ENCODE measurements around the gene PRKAG2. TPM values are rescaled to one million over a fixed set of nuclear protein-coding genes. Genes with fewer than 3 reads are reported as not detected.

The PRKAG2 gene
- total and polyA plus RNA-seq, 4 donors: 36.7 to 46.1 (median 40.0) TPM

DNA sequence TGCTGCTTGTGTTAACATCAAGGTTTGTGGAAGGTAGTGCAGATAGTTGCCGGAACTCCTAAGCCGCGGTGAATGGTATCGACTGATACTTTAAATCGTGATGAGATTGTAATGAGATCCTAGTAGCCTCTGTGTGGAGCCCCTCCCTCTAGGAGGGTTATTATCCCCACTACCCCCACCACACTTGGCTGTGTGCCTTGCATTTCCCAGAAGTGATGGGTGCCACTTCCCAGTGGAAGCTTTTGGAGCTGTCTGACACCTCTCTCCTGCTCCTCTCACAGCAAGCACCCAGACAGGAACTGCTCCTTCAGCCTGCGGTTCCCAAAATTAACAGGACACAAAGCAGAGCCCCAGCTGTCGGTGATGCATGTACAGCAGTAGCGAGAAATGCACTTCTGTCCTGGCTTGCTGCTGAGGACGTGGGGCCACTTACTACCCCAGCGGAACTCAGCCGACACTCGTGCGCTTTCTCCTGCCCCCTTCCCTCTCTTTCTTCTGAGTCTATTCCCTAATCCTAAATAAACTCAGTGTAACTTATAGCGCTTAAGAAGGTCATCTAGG is 52.5 kb downstream of the PRKAG2 start:
- H3K27ac ChIP-seq (ENCODE audit: low read depth, low read length): no peak overlapping the region
- WGBS (ENCODE audit: insufficient coverage): 69% methylated on average over 10 of the region's 14 CpGs
- peak in 1 of 6 donors; percentile 27 for DNase-seq (ENCODE audit: low read depth in 4 of 6, low spot score in 6 of 6)

DNA sequence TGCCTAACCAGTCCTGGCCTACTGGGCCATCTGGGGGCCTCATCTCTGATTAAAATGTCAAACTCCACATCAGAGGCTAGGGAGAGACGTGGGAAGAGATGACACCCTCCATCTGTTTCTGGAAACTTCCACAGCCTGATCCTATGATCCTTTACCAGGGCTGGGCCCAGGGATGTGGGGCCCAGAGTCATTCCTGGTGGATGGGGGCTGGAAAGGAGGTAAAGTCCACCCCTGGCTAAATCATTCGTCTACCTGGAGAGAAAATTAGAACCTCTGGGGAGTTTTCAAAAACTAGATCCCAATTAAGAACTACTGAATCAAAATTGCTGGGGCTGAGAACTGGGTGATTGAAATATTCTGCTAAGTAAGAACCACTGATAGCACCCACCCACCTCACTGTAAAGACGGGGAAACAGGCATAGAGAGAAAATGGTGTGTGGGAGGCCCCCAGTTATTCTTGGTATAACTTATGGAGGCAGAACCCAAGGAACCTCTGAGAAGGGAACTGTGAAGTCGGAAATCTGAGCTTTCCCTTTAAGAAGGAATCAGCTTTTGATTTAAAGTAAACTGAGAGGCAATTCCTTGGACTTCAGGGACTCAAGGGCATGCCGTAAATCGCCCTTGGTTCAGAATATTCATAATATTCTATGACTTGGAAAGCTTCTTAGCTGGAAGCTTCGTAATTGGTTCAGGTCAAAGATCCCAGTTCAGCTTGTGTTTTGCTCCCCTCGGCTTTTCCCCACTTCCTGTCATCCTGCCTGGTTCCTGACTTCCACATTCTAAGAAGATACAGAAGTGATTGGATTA is 53.1 kb downstream of the PRKAG2 start:
- WGBS (ENCODE audit: insufficient coverage): 65% methylated on average over 3 of the region's 8 CpGs
- no peaks in the 10 kb centered on the region for H3K27me3 ChIP-seq (ENCODE audit: control insufficient read depth, insufficient read depth, low read length)
- H3K4me1 ChIP-seq (ENCODE audit: control insufficient read depth, insufficient read depth, low read length): peaks cover 26% of the 10 kb centered on the region
- no peaks in the 10 kb centered on the region for H3K9me3 ChIP-seq (ENCODE audit: control insufficient read depth, insufficient read depth, low read length)
- H3K4me3 ChIP-seq (ENCODE audit: low read depth, low read length): no peak overlapping the region
- peak in 1 of 6 donors; percentile 20 for DNase-seq (ENCODE audit: low read depth in 4 of 6, low spot score in 6 of 6)
- no peaks in the 10 kb centered on the region for H3K36me3 ChIP-seq (ENCODE audit: control insufficient read depth, insufficient read depth, low read length)
- no peak overlapping the region for H3K27ac ChIP-seq (ENCODE audit: low read depth, low read length)

More for the DNA sequence above, 52.5 kb downstream of the PRKAG2 start:
- Histone ChIP-seq H3K36me3 (ENCODE audit: control insufficient read depth, insufficient read depth, low read length) (no peaks in the 10 kb centered on the region), H3K27me3 (ENCODE audit: control insufficient read depth, insufficient read depth, low read length) (no peaks in the 10 kb centered on the region), H3K9me3 (ENCODE audit: control insufficient read depth, insufficient read depth, low read length) (no peaks in the 10 kb centered on the region), H3K4me3 (ENCODE audit: low read depth, low read length) (no peak overlapping the region), H3K4me1 (ENCODE audit: control insufficient read depth, insufficient read depth, low read length) (peaks cover 20% of the 10 kb centered on the region)

DNA sequence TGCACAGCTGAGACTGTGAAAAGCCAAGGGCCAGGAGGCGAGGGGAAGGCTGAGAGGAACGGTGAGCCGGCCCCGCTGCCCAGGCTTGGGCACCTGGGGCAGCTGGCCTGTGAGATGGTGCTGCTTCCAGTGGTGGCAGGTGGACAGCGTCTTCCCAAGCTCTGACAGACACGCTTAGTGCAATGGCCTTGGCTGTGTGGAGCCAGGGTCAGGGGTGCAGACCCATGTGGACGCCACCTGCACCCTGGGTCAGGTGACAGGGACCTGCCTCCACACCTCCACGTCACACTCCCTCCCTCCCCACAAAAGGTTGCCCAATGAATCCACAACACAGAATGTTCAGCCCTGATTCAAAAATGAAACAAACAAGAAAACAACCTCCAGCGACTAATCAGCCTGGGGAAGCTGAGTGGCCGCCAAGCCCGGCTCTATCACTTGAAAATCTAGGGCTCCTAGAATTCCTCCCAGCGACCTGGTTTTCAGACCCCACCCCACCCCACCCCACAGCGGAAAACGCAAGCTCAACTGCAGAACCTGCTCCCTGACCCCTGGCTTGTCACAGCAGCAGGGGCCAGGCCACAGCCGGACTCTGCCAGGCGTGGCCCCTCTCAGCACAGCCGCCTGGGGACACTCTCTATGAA is 54.3 kb downstream of the PRKAG2 start:
- Histone ChIP-seq H3K36me3 (ENCODE audit: control insufficient read depth, insufficient read depth, low read length) (no peaks in the 10 kb centered on the region), H3K27ac (ENCODE audit: low read depth, low read length) (no peak overlapping the region), H3K27me3 (ENCODE audit: control insufficient read depth, insufficient read depth, low read length) (no peaks in the 10 kb centered on the region), H3K4me3 (ENCODE audit: low read depth, low read length) (no peak overlapping the region), H3K9me3 (ENCODE audit: control insufficient read depth, insufficient read depth, low read length) (no peaks in the 10 kb centered on the region), H3K4me1 (ENCODE audit: control insufficient read depth, insufficient read depth, low read length) (peaks cover 31% of the 10 kb centered on the region)
- DNase-seq (ENCODE audit: low read depth in 4 of 6, low spot score in 6 of 6): no peak
- 77% methylated on average over 16 of the region's 17 CpGs for WGBS (ENCODE audit: insufficient coverage)

DNA sequence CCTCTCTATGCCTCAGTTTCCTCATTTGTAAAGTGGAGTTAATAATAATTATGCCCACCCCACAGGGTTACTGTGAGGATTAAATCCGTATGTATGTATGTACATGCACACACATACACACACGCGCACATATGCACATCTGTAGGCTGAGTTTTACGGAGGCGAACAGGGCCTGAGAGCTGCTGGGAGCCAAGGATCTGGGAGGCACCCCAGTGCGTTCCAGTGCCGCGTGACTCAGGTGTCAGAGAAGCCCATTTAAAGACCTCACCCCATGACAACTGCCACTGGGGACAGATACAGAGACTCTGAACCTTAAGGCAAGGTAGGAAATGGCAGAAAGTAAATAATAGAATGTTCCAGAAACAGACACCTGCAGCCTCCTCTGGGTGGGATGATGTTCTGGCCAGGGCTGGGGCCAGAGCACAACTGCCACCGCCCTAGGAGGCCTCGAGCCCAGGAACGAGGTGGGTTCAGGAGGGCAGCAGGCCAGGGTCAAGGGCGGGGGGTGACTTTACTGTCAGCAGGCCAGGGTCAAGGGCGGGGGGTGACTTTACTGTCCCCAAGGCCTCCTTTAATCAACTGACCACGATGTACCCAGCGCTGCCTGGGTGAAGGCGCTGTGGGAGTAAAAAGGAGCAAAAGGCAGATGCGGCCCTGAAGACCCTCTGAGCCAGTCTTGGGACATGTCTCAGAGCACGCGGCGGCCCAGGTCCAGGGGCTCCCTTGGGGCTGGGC is 54.9 kb downstream of the PRKAG2 start:
- H3K9me3 ChIP-seq (ENCODE audit: control insufficient read depth, insufficient read depth, low read length): no peaks in the 10 kb centered on the region
- no peak overlapping the region for H3K4me3 ChIP-seq (ENCODE audit: low read depth, low read length)
- H3K36me3 ChIP-seq (ENCODE audit: control insufficient read depth, insufficient read depth, low read length): no peaks in the 10 kb centered on the region
- DNase-seq (ENCODE audit: low read depth in 4 of 6, low spot score in 6 of 6): no peak
- peaks cover 35% of the 10 kb centered on the region for H3K4me1 ChIP-seq (ENCODE audit: control insufficient read depth, insufficient read depth, low read length)
- H3K27me3 ChIP-seq (ENCODE audit: control insufficient read depth, insufficient read depth, low read length): no peaks in the 10 kb centered on the region
- H3K27ac ChIP-seq (ENCODE audit: low read depth, low read length): no peak overlapping the region
- 78% methylated on average over 15 of the region's 20 CpGs for WGBS (ENCODE audit: insufficient coverage)

DNA sequence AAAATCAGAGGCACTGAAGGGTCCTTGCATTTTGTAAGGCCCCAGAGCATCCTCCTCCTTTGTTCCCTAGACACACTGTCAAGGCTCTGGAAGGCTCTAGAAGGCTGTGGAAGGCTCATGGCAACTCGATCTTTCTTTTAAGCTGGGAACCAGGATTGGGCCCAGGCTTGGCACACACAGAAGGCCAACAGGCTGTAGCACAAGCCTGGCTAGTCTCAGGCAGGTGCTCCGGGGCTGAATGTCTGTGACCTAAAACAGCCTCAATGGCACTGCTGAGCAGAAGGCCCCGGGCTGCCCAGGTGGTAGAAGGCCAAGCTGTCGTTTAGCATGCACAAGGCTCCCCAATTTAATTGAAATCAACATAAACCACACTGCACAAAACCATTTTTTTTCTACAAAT is 55.7 kb downstream of the PRKAG2 start:
- H3K27ac ChIP-seq (ENCODE audit: low read depth, low read length): no peak overlapping the region
- no peaks in the 10 kb centered on the region for H3K9me3 ChIP-seq (ENCODE audit: control insufficient read depth, insufficient read depth, low read length)
- no peak overlapping the region for H3K4me3 ChIP-seq (ENCODE audit: low read depth, low read length)
- DNase-seq (ENCODE audit: low read depth in 4 of 6, low spot score in 6 of 6): no peak
- no peaks in the 10 kb centered on the region for H3K36me3 ChIP-seq (ENCODE audit: control insufficient read depth, insufficient read depth, low read length)
- peaks cover 39% of the 10 kb centered on the region for H3K4me1 ChIP-seq (ENCODE audit: control insufficient read depth, insufficient read depth, low read length)
- WGBS (ENCODE audit: insufficient coverage): 74% methylated on average over 4 of the region's 4 CpGs
- H3K27me3 ChIP-seq (ENCODE audit: control insufficient read depth, insufficient read depth, low read length): no peaks in the 10 kb centered on the region

DNA sequence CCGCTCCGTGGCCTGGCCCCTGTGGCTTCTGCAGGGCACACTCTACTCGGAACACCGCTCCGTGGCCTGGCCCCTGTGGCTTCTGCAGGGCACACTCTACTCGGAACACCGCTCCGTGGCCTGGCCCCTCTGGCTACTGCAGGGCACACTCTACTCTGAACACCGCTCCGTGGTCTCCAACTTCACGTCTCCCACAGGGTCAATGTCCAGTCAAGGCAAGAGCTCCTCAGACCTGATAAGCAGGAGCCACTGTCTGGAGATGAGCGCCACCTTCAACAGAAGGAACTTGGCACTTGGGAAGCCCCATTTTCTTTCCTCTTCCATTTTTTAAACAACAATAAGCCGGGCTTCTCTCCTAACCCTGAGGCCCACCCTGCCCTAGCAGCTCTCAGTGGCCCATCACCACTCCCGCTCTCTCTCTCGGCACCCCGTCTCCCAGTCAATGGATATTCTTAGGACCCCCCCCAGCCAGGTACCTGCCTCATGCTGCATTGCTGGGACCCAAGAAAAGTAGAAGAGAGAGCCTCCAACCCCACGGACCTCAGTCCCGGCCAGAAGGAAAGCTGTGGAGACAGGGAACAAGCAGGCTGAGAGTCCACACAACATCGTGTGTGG is 56.3 kb downstream of the PRKAG2 start:
- WGBS (ENCODE audit: insufficient coverage): 90% methylated on average over 11 of the region's 19 CpGs
- no peak for DNase-seq (ENCODE audit: low read depth in 4 of 6, low spot score in 6 of 6)
- Histone ChIP-seq H3K4me1 (ENCODE audit: control insufficient read depth, insufficient read depth, low read length) (peaks cover 41% of the 10 kb centered on the region), H3K27me3 (ENCODE audit: control insufficient read depth, insufficient read depth, low read length) (no peaks in the 10 kb centered on the region), H3K9me3 (ENCODE audit: control insufficient read depth, insufficient read depth, low read length) (no peaks in the 10 kb centered on the region), H3K27ac (ENCODE audit: low read depth, low read length) (no peak overlapping the region), H3K4me3 (ENCODE audit: low read depth, low read length) (no peak overlapping the region), H3K36me3 (ENCODE audit: control insufficient read depth, insufficient read depth, low read length) (no peaks in the 10 kb centered on the region)

DNA sequence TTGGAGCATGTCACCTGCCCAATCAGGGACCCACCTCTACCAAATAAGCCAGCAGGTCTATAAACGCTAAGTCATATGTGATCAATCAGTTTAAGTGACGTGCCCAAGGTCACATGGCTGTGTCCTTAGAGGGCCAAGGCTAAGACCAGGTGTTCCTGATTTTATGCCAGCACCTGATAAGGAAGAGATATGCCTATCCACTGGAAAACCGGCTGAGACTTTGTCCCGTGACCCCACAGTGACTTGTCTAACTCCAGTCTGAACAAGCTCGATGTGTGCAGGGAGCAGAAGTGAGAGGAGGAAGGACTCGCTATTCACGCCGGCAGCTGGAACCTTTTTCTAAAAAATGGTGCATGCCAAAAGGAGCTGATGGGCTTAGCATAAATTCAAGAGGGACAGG is 57.0 kb downstream of the PRKAG2 start:
- no peak overlapping the region for H3K27ac ChIP-seq (ENCODE audit: low read depth, low read length)
- no peaks in the 10 kb centered on the region for H3K27me3 ChIP-seq (ENCODE audit: control insufficient read depth, insufficient read depth, low read length)
- no peak for DNase-seq (ENCODE audit: low read depth in 4 of 6, low spot score in 6 of 6)
- H3K4me3 ChIP-seq (ENCODE audit: low read depth, low read length): no peak overlapping the region
- H3K4me1 ChIP-seq (ENCODE audit: control insufficient read depth, insufficient read depth, low read length): peaks cover 43% of the 10 kb centered on the region
- 77% methylated on average over 6 of the region's 8 CpGs for WGBS (ENCODE audit: insufficient coverage)
- no peaks in the 10 kb centered on the region for H3K36me3 ChIP-seq (ENCODE audit: control insufficient read depth, insufficient read depth, low read length)
- no peaks in the 10 kb centered on the region for H3K9me3 ChIP-seq (ENCODE audit: control insufficient read depth, insufficient read depth, low read length)

DNA sequence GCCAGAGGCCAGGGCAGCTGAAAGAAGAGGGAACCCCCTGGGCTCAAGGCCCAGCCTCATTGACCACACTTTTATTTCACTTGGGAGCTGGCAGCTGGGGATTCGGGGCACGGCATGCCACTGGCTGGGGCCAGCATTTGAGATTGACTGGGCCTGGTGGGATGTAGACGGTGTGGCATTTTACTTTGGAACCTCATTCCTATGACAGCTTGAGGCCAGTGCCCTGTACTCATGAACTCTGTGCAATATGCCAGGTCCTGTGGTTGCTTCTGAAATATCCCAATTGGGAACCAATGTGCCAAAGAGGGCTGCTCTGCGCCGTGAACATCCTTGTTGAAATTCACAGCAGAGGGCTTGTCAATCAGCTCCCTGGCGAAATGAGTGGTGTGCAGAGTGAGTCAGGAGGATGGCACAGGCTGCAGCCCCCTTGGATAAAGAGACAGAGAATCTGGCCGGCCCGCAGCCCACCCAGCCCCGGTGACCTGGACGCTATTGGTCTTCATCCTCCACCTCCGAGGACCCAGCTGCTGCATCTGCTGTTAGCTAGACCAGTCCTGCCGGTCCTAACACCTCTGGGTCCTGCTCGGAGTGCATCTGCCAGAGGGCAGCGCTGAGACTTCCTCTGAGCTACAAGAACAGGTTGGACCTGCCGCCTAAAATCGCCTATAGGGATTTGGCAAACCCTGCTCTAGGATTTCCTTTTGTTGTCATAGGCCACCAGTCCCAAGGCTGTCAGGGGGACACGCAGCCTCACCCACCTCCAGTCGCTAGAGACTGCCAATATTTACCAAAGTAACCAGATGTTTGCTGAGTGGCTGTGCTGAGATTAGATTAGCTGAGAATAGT is 58.0 kb downstream of the PRKAG2 start:
- DNase-seq (ENCODE audit: low read depth in 4 of 6, low spot score in 6 of 6): no peak
- Histone ChIP-seq H3K4me1 (ENCODE audit: control insufficient read depth, insufficient read depth, low read length) (peaks cover 47% of the 10 kb centered on the region), H3K27ac (ENCODE audit: low read depth, low read length) (no peak overlapping the region), H3K36me3 (ENCODE audit: control insufficient read depth, insufficient read depth, low read length) (no peaks in the 10 kb centered on the region), H3K9me3 (ENCODE audit: control insufficient read depth, insufficient read depth, low read length) (no peaks in the 10 kb centered on the region), H3K27me3 (ENCODE audit: control insufficient read depth, insufficient read depth, low read length) (peaks cover 1% of the 10 kb centered on the region), H3K4me3 (ENCODE audit: low read depth, low read length) (no peak overlapping the region)
- 68% methylated on average over 16 of the region's 18 CpGs for WGBS (ENCODE audit: insufficient coverage)
